GM12864 (cell line): ENCODE results near the gene B4GALNT1.
A peak's percentile ranks its signal among the peaks of the same experiment; 100 is the strongest.

Source experiments
- DNase-seq: peaks from one replicate; pipeline ENCODE4 v3.0.0-alpha.2; 2011; ENCODE audit warnings: low read depth
- H3K4me3 ChIP-seq: 2 replicates; pipeline ENCODE4 v1.5.1; 2011; ENCODE audit warnings: mild to moderate bottlenecking, low read depth, low read length, control low read depth
- CTCF ChIP-seq: IDR thresholded peaks from 2 replicates; pipeline ENCODE4 v1.5.1; 2011; ENCODE audit warnings: low read depth, mild to moderate bottlenecking, moderate library complexity, low read length, control low read depth, inconsistent platforms; ENCODE audit errors: missing control alignments

The B4GALNT1 gene

GRCh38 chr12:57630891-57631433 lies 2.0 kb downstream of the B4GALNT1 start:
- H3K4me3 ChIP-seq = no peak overlapping the region
- TF ChIP-seq CTCF = no peak
- DNase-seq = no peak

DNA sequence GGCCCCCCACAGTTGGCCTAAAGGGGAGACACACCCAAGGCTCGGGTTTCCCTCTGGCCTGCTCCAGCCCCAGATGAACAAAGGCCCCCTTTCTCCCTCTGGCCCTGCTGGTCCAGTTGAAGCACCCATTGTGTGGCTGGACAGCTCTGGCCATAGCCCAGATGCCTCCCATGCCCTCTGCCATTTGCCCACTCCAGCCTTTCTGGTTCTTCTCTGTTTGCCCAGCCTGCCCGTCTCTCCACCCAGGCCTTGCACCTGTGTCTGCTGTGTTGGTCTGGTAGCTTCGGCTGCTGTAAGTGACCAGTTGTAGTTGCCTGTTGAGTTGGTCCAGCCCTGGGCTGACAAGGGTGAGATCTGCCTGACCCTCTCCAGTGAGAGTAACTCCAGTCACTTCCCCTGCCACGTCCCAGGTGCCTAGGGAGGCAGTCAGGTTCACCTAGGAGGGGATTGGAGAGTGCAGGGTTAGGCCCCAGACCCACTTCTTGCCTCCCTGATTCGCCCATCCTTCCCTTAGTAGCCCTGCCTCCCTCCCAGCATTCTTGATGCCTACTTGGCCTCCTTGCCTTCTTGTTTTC lies 3.0 kb downstream of the B4GALNT1 start:
- no peak for DNase-seq
- no peak overlapping the region for H3K4me3 ChIP-seq
- TF ChIP-seq CTCF = no peak

DNA sequence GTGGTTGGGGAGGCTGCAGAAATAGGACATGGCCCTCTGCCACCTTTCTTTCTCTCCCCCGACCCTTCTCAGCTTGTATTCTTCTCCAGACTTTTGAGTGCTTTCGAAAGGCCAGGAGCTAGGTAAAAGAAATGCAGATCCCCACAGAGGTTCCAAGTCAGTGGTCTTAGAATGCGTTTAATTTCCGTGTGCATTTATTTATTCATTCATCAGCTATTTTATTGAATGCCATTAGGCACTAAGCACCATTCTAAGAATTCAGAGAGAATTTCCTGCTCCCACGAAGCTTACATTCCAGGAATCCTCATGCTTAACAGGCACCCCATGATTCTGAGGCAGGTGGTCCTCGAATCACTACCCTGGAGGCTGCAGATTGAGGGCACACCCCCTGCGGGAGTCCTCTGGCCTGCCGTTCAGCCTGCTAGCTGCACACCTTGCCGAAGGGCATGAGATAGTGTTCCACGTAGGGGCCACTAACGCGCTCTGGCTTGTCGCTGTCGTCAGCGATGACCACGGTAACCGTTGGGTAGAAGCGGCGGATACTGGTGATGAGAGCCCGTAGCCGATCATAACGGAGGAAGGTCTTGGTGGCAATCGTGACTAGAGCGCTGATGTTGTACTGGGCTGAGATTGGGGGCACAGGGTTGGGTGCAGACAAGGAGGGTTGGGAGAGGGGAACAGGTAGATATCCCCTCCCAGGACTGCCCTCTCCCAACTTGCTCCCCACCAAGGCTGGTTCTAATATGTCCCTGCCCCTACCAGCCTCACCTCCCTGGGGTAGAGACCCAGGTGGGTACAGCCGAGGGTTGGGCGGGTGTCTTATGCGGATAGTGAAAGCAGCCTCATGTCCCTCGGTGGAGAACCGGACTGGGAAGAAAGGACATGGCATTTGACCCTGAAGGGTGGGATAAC lies 4.5 kb downstream of the B4GALNT1 start:
- H3K4me3 ChIP-seq = no peak overlapping the region
- TF ChIP-seq CTCF = no peak
- no peak for DNase-seq

DNA sequence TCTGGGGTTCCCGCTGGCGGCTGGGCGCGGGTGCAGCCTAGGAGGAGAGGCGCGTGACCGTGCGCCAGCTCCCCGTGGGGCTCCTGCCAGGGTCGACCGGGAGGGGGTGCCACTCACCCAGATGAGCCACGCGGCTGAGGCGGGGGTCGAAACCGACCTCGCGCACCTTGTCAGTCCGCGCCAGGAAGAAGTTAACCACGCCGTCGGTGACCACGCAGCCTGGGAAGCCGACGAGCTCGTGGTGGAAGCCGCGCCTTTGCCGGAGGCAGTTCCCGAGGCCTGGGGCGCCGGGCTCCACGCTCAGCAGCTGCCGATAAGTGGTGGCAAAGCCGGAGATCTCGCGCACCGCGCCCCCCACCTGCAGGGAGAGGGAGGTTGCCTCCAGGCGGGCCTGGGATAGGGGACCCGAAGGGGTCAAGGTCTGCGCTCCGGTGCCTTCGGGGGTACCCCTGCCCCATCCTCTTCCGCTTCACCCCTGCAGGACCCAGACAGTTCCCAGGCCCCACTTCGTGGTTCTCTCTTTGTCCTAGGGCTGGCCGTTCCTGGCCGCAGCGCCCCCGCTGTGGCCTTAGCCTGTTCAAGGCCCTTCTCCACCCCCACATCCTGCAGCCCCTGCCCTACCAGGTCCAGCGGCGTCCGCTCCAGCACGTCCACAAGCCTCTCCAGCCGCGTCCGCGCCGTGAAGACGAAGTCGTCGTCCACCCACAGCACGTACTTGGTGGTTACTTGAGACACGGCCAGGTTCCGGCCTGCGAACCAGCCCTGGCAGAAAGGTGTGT lies 5.3 kb downstream of the B4GALNT1 start:
- no peak for DNase-seq
- TF ChIP-seq CTCF = peak; percentile 27
- H3K4me3 ChIP-seq = no peak overlapping the region

GRCh38 chr12:57626921-57627445 lies 6.0 kb downstream of the B4GALNT1 start:
- no peak for TF ChIP-seq CTCF
- no peak for DNase-seq
- H3K4me3 ChIP-seq = no peak overlapping the region

- H3K4me3 ChIP-seq = no peak overlapping the region
- no peak for TF ChIP-seq CTCF
- DNase-seq = no peak
These were observed 6.7 kb downstream of the B4GALNT1 start for GRCh38 chr12:57626111-57626920.
